Measurements from ENCODE around the gene TANC1.
A peak's percentile ranks its signal among the peaks of the same experiment; 100 is the strongest.

The TANC1 gene

GRCh38 chr2:159232456-159233170, 264.2 kb downstream of the TANC1 start:
- DNase-seq = no peak

- no peak for DNase-seq
These were observed 266.4 kb downstream of the TANC1 start for GRCh38 chr2:159234868-159235267.

- DNase-seq = no peak
These were observed 275.1 kb downstream of the TANC1 start for GRCh38 chr2:159243529-159243928.

DNA sequence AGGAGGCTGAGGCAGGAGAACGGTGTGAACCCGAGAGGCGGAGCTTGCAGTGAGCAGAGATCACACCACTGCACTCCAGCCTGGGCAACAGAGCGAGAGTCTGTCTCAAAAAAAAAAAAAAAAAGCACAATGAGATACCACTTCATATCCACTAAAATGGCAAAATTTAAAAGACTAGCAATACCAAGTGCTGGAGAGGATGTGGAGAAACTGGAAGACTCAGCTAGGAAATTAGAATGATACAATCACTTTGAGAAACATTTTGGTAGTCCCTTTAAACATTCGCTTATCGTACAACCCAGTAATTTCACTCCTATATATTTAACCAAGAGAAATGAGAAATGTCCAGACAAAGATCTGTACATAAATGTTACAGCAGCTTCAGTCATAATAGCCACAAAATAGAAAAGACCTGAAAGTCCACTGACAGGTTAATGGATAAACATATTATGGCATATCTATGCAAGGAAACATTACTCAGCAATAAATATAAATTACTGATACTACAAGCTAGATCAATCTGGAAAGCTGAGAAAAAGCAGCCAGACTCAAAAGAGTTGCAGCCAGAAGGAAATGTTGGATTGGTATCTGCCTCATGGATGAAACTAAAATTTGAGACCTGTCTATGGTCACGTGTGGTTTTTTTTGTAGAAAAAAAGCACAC, 278.0 kb downstream of the TANC1 start:
- DNase-seq = no peak

DNA sequence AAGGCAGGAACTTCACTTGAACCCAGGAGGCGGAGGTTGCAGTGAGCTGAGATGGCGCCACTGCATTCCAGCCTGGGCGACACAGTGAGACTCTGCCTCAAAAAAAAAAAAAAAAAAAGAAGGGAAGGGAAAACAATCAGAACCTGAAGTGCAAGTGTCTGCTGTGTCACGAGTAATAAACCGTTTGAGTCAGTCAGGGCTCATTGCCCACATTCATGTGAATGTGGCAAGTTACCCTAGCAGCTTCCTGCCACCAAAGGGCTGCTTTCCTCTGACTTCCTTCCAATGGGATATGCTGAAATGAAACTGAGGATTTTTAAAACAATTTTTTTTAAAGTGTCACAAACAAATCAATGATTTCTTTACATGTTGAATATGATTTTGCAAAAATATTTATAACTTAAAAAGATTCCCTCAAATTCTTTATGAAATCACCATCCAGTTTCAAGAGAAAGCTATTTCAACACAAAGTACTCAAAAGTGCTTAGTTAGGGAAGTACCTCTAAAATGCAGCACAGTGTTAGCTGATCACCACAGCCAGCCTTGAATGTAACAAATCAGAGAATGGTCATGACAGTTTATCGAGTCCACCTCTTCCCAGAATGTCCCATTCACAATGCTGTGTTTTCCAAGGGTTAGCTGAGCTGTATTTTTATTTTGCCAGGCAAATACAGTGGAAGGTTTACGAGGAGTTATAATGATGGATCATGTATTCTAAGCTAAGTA, 281.7 kb downstream of the TANC1 start:
- peak; percentile 51 to 70 for DNase-seq

DNA sequence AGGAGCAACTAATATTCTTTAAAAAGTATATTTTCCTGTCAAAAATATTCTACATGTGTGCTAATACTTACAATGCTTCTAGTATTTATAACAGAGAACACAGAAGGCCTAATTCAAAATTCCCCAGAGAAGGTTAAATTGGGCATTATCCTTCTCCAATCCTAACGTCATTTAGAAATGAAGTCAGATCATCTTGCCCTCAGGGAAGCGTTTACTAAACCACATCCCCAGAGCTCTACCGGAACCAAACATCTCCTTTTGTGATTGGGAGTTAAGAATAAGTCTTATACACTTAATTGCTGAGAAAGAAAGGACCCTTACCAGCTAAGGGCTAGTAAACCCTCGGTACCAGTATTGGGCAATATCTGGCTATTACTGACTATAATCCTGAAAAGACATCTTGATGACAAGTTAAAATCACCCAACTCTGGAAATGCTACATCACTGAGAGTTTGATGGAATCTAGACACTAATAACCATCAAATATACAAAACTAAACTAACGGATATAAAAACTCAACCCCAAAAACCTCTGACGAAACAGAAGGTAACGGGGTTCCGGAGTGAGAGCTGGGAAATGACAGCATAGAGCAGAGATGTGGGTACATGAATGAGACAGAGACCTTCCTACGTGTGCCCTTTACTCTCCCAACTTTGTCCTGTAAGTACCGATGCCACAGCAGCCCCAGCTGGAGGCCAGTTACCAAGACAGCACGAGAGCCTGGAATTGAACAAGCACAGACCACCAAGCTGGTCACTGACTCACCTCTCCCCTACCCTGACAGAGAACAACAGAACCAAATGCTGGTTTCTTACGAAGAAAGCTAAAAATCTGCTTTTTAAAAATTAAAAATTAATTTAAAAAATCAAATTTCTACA, 283.1 kb downstream of the TANC1 start:
- DNase-seq = no peak

DNA sequence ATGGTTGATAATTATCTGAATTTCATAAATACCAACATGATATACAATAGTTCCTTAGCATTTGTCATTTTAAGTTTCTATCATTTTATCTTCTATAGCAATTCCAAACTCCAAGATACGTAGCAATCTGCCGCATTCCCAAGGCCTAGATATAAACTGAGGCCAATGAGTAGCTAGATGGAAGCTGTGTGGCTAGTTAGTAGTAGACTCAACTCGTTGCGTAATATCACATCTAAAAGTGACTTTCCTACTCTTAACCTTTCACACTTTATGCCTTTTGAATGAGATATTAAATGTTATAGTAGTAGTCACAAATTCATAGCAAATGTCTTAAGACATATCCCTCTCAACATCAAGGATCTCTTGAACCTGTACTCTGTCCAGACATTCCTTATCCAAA, 284.5 kb downstream of the TANC1 start:
- DNase-seq = no peak

GRCh38 chr2:159256159-159256558, 287.7 kb downstream of the TANC1 start:
- DNase-seq = no peak

- no peak for DNase-seq
These were observed 293.8 kb downstream of the TANC1 start for GRCh38 chr2:159262226-159262625.

GRCh38 chr2:159262904-159263303, 294.5 kb downstream of the TANC1 start:
- DNase-seq = no peak

GRCh38 chr2:159265171-159265576, 296.7 kb downstream of the TANC1 start:
- DNase-seq = no peak

GRCh38 chr2:159266554-159266953, 298.1 kb downstream of the TANC1 start:
- no peak for DNase-seq

DNA sequence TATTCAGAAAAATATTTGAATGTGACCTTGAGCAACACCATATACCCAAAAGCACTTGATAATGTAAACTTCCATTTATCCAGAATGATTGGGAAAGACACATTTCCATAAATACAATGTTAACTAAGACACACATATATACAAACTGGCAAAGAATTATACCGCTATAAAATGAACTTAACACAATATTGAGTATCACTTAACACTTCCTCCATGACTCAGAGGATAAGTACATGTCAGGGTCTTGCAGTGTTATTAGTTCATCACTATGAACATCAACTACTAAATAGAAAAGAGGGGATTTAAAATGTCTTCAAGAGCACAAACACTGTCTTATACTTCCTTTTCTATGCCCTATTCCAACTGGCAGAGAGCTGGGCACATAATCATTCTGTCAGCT, 299.5 kb downstream of the TANC1 start:
- DNase-seq = no peak

- no peak for DNase-seq
These were observed 302.4 kb downstream of the TANC1 start for GRCh38 chr2:159270744-159271379.

DNA sequence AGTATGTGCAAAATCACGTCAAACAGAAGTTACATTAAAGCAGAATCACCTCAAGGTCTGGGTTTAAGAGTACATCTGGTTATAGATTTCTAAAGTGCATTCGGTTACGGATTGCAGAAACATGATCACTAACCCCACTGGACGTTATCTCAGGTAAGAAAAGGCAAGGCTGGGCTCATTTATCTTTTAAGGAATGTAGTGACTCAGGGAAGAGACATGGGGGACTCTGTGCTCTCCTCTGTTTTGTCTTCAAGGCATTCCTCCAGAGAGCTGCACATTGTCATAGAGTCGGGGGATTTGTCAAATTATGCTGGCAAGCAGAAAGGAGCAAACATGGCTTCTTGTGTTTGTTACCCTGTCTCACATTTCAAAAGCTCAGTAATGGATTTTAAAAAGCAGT, 303.7 kb downstream of the TANC1 start:
- DNase-seq = no peak

DNA sequence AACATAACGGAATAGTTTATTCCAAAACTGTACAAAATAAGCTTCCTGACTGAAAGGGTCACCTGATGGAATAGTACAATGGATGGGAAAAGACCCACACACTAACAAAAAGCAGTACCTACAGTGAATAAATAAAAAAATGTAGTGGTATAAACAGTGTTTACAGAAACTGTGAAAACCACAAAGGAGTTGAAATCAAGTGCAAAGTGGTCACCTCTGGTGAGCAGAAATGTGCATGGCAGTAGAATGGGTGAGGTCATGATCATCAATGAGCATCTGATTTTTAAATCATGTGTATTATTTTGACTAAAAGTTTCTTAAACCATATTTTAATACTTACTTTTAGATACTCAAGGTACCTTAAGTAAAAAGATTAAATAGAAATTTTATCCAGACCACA, 306.7 kb downstream of the TANC1 start:
- DNase-seq = no peak

DNA sequence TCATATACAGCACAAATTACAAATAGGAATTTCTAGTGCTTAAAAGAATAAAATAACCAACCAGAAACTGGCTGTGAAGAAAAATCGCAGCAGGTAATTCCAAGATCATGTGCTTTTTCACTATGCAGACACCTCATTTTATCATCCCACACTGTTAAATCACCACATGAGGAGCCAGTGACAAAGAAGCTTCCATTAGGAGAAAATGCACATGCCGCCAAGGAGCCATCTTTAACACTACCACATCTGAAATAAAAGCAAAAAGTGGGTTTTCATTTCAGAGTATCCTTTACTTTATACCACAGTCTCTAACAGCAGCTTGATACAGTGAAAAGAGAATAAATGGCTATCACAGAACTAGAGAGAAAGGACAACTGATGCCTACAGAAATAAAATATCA, 311.3 kb downstream of the TANC1 start:
- no peak for DNase-seq

- DNase-seq = no peak
These were observed 312.6 kb downstream of the TANC1 start for GRCh38 chr2:159281002-159281401.
